Retinal pigment epithelial cell (primary cell): ENCODE results near the gene PEDS1.
"Not testable (repeated sequence)": the region's sequence is repeated elsewhere in the genome, so short reads cannot be mapped to it uniquely, and the experiment has no call there.

ENCODE experiments used
- DNase-seq: peaks from one replicate; pipeline ENCODE4 v3.0.0-alpha.2; 2010; ENCODE audit warnings: low read depth
- H3K4me3 ChIP-seq: 2 replicates; pipeline ENCODE4 v1.5.1; 2011; ENCODE audit warnings: mild to moderate bottlenecking, low read length, control low read depth, moderate library complexity
- CTCF ChIP-seq: conservative IDR thresholded peaks from 2 replicates; pipeline ENCODE4 v1.5.1; 2011; ENCODE audit warnings: low read depth, low read length, control low read depth, inconsistent platforms

PEDS1 gene

GRCh38 chr20:50107796-50108331 is 45.7 kb downstream of the PEDS1 start:
- H3K4me3 ChIP-seq = no peak overlapping the region
- TF ChIP-seq CTCF = no peak
- no peak for DNase-seq

GRCh38 chr20:50107086-50107660 is 46.4 kb downstream of the PEDS1 start:
- DNase-seq = no peak
- no peak for TF ChIP-seq CTCF
- no peak overlapping the region for H3K4me3 ChIP-seq

- H3K4me3 ChIP-seq = not testable (repeated sequence)
Observed at GRCh38 chr20:50106669-50107068, 46.9 kb downstream of the PEDS1 start.

More at GRCh38 chr20:50106669-50107068, 46.9 kb downstream of the PEDS1 start:
- not testable (repeated sequence) for DNase-seq
